NCI-H128 (cell line): ENCODE data around the gene C19orf67.

ENCODE experiments used
- DNase-seq: peaks from one replicate; lab custom pipeline; 2025; ENCODE audit not compliant: unreplicated experiment; lab: John Stamatoyannopoulos, UW

C19orf67 gene

DNA sequence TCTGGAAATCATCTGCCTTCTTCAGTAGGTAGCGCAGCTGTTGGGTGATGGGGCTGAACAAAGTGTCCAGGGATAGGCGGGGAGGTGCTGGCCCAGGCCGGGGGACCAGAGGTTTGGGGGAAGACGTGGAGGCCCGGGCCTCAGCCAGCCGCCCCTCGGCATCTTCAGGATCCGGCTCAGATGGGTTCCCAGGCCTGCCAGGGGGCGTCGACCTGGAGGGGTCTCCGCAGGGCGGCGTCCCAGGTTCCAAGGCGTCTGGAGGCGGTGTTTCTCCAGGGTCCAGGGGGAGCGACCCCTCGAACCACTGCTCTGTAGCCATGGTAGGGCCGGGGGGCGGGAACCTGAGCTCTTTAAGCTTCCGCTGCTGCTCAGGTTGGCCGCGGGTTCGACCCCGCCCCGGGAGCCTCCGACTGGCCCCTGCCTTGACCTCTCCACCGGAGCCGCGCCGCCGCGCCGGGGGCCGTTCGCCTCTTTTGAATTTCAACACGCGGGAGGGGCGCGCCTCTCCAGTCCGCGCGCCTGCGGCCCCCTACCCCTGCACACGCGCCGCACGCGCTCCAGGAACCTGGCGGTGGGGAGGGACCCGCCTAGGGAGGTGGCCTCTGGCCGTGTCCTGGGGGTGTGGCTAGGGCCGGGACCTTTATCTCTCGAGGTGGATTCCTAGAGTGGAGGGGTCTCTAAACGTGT is at the start of gene C19orf67:
C19orf67 (minus strand) TSS at position 475 of the 687 bp plus-strand sequence; CDS start at position 319, 156 bp downstream.
- no peak for DNase-seq

DNA sequence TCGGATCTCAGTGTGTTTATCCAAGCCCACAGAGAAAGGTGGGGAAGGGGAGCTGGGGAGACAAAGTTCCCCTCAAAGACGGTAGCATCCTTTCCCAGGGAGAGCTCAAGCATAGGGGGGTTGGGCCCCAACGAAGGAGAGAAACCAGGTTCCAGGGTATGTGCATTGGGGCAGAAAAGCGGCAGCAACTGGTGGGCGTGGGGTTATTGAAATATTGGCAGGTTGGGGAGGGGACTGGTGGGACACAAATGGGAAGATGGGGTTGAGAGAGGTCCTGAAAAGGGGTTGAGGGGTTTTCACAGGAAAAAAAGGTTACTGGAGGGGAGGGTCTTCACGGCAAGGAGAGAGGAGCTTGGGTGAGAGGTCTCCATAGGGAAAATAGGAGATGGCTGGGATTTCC is 49.8 kb upstream of the C19orf67 start:
- DNase-seq, result no peak

DNA sequence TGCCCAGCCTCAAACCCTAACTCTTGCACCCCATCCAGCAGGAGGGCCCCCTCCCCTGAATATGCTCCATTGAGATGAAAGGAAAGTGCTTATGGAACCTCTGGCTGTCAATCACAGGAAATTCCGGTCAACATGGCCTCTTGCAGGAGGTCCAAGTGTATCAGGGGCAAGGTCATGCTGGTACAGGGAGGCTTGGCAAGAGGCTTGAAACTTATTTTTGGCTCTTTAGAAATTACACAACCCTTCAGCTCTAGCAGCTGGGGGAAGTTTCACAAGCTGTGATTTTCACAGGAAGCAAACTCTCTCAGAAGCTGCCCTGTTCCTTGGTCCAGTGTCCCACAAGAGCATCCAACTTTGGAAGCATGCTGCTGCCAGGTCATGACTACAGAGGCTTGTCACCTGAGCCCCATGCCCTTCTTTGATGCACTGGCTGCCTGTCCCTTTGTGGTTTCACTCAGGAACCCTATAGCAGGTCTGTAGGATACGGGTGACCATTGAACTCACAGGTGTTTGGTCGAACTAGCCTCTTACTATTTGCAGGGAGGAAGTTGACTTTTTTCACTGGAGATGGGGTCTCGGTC is 42.4 kb upstream of the C19orf67 start:
- DNase-seq, result no peak

DNA sequence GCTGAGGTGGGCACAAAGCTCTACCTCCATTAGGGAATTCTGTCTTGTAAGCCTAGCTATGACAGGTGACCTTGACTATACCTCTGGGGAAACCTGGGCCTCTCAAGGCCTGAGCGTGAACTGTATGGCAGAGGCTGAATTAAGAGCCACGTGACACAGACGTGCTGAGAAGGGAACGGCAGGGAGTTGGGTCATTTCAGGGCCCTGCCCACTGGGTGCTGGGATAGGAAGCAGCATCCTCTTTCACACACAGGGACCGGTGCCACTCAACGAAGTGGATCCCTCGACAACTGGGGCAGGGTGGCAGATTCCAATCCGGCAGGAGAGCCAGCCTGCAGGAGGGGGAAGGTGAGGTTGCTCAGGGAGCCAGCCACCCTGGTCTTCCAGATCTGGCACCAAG is 41.6 kb upstream of the C19orf67 start:
- no peak for DNase-seq

- DNase-seq, result no peak
Observed at GRCh38 chr19:14122924-14123323, 37.3 kb upstream of the C19orf67 start.

DNA sequence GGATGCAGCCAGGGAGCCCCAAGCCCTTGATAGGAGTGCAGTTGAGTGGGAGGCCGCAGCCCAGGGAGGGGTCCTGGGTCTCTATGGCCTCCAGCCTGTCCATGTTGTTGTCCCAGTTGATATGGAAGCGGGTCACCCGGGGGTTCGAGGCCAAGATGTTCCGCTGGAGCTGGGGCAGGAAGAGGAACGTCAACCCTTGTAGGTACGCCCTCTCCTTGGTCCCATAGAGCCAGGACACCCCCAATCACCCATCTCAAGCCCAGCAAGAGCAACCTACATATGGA is 34.9 kb upstream of the C19orf67 start:
- DNase-seq, result no peak

- no peak for DNase-seq
Observed at GRCh38 chr19:14119644-14120496, 34.3 kb upstream of the C19orf67 start.

DNA sequence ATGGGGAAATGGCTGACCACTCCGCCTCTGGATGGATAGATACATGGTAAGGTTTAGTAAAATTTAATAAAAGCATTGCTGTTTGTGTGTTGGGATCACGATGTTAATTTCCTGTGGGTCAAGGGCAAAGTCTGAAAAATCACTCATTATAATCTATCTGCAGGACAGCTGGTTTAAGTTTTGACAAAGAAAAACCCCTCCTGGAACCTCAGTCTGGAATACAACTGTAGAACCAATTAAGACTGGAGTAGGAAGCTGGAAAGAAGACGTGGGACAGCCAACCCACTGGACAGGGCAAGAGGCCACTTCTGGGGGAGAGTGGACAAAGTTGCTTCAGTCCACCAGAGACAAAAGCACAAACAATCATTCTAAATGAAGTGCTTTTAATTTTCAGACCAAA is 33.6 kb upstream of the C19orf67 start:
- DNase-seq, result no peak

DNA sequence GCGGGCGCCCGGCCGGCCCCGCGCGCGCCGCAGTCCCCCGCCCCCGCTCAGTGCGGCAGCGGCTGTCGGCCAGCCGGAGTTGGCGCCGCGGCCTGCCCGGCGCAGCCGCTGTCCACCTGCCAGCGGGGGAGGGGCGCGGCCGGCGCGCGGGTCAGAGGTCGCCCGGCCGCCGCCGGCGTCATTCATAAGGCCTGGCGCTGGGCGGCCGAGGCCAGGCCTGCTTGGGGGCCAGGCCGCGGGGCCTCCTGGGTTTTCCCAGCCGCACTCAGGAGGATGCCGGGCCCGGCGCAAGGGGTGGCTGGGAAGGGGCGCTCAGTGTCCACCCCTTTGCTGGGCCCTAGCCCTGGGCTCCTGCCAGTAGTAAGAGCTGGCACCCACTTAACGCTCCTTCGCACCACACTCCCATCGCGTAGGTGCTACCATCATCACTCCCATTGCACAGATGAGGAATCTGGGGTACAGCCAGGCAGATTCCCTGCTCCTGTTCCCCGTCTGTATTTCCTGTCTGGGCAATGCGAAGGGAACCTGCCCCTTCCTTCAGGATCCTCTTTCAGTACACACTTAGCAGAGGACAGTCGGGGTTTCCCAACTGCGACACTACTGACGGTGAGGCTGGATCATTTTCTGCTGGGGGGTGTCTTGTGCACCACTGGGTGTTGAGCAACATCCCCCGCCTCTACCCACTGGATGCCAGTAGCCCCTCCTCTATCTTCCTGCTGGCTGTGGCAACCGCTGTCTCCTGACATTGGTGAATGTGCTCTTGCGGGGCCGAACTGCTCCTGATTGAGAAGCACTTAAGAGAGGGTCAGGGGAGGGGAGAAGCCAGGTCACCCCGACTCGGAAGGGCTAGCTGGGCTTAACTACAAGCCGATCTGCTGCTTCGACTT is 32.8 kb upstream of the C19orf67 start:
- peak; percentile 8 for DNase-seq

GRCh38 chr19:14117668-14118164 is 32.1 kb upstream of the C19orf67 start, which contains the start of gene PRKACA:
PRKACA (minus strand) TSS chr19:14117762; CDS start chr19:14117547, 215 bp downstream.
- peak; percentile 97 for DNase-seq

- DNase-seq, result no peak
Observed at GRCh38 chr19:14116918-14117578, 31.5 kb upstream of the C19orf67 start.

GRCh38 chr19:14116525-14116917 is 30.9 kb upstream of the C19orf67 start:
- DNase-seq, result no peak

- no peak for DNase-seq
Observed at GRCh38 chr19:14115756-14116155, 30.2 kb upstream of the C19orf67 start.

GRCh38 chr19:14114854-14115253 is 29.3 kb upstream of the C19orf67 start:
- no peak for DNase-seq

DNA sequence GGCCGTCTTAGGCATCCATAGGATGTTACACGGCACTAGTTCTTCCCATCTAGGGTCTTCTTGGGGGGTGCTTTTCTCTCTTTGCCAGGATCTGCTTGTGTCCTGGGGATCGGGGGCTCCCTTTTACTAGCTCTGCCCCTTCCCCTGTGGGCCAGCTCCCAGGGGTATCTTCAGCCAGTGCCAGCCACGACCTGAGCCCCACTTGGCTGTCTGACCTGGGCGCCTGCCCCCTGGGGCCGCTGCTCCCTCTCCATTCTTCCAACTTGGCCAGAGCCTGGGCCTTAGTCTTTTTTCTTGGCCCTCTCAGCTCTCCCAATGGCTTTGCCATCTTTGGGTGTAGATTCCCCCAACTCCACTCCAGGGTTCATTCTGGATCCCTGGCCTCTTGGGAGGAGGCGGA is 28.9 kb upstream of the C19orf67 start:
- DNase-seq, result no peak

DNA sequence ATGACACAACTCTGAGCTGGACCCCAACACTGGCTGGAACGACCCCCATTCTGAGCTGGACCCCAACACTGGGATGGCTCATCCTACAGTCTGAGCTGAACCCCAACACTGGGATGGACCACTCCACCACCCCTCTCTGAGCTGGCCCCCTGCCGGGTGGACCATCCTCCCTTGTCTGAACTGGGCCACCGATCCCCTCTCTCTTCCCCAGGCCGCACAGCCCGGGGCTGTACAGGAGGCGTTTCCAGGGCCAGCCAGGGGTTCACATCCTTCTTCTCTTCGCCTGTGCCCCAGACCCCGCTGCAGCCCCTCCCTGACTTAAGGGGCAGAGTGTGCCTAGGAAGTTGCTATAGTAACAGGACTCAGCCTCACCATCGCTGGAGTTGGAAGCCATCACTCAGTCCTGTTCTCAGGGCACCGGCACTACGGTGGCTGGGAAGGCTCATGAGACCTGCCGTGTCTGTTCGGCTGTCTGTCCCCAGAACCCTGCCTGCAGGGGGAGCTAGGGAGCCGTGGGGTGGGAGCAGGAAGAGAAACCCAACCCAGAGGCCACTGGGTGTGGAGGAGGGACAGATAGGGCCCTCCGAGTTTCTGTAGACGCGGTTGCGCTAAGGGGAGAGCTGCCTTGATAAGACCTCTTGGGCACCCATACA is 28.3 kb upstream of the C19orf67 start:
- no peak for DNase-seq

GRCh38 chr19:14112809-14113385 is 27.3 kb upstream of the C19orf67 start:
- no peak for DNase-seq

DNA sequence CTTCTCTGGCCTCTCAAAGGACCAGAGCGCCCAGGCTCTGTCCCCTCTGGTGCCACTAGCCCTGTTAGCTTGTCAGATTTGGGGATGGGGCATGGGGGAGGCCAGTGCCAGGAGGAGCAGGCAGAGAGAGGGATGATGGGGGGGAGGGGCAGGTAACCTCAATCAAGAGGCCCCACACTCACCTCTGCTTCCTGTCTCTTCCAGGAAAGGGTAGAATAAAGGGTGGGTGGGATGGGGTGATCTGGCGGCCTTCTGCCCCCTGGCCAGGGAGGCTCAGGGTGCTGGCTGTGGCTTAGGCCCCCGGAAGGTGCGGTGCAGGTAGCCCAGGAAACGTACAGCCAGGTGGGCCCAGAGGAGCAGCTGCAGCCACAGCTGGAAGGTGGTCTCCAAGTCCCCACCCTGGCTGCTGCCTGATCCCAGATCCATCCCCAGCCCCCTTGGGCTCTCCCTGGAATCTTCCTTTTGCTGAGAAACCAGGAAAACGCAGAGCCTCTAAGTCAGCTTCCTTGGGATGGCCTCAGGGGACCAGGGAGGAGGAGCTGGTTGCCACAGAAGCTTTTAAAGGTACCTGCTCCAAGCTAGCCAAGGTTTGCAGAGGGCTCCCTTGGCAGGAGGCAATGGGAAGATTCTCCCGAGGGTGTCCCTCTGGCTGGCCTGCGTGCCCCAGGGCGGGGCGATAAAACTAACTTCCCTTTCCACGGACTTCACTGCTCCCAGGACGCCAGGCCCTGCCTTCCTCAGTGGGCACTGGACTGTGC is 26.6 kb upstream of the C19orf67 start:
- no peak for DNase-seq

DNA sequence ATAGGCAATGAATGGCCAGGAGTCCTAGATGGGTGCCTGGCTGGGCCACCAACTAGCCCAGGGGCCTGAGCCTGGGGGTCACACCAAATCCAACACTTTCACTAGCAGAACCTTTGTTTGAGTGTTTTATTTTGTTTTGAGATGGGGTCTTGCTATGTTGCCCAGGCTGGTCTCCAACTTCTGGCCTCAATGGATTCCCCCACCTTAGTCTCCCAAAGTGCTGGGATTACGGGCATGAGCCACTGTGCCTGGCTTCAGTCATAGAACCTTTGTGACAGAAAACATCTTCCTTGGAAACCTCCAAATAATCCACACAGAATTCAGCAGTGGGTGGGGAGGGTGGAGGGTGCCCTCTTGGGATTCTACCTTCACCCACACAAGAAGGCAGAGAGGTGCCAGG is 25.9 kb upstream of the C19orf67 start:
- no peak for DNase-seq
